ENCODE measurements around the gene CSNK1A1.
"Not testable (repeated sequence)": the region's sequence is repeated elsewhere in the genome, so short reads cannot be mapped to it uniquely, and the experiment has no call there.

Gene CSNK1A1

DNA sequence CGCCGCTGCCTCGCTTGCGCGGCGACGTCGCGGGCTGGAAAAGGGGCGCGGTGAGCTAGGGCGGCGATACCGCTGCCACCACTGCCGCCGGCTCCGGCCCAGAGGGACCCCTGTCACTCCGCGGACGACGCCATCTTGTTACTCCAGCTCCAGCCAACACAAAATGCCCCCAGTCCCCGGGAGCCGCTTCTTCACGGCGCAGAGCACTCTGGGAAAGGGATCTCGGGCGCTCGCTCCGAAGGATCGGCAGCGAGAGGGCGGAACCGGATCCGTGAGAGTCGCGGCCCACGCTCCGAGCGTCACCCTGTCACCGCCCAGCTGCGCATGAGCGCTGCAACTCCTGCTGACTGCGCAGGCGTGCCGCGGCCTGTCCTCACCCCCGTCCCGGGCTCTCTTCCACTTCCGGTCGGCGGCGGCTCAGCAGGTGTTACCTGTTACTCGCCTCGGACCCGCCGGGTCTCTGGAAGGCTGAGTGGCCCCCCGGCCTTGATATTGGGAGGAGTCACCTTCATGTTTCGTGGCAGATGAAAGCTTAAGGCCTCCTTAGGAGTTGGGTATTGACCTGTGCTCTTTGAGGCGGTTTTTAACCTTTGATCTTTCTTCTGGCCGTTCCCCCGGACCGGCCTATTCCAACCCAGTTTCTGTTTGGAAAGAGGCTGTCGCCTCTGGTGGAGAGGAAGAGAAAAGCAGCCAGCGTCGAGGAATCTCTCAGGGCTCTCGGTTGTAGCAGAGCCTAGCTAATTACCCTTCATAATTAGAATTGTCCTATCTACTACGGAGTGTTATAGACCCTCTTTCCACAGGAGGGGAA is at the start of gene CSNK1A1:
CSNK1A1 (minus strand) TSS at position 213 of the 811 bp plus-strand sequence. CDS start 475 bp downstream, outside the sequence.
- DNase-seq: peak; percentile 97

DNA sequence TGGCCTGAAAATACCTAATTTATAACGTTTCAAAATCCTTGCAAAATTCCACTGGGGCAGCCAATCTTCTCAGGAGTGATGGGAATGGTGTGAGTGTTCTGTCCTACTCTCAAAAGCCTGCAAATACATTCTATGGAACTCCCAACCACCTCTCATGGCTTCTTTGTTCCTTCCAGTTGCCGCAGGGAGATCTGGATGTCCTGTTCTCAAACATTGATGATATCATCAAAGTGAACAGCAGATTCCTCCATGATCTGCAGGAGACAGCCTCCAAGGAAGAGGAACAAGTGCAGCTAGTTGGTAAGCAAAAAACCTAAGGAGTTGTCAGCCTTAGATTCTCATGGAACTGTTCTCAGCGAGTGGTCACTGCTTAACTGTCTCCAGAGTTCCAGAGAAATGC is 49.7 kb upstream of the CSNK1A1 start:
- DNase-seq: no peak

DNA sequence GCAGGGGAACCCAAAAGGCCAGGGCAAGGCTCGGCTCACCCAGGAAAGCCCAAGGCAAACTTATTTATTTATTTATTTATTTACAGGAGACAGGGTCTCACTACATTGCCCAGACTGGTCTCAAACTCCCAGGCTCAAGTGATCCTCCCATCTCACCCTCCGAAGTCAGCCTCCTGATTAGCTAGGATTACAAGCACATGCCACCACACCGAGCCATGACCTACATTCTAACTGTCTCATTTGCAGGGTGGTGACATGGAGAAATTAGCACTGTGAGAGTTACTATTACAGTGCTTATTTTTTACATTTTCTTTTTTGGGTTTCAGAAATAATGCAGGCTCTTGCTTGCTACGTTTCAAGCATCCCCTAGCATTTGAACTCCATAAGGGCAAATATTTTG is 48.1 kb upstream of the CSNK1A1 start:
- DNase-seq: no peak

DNA sequence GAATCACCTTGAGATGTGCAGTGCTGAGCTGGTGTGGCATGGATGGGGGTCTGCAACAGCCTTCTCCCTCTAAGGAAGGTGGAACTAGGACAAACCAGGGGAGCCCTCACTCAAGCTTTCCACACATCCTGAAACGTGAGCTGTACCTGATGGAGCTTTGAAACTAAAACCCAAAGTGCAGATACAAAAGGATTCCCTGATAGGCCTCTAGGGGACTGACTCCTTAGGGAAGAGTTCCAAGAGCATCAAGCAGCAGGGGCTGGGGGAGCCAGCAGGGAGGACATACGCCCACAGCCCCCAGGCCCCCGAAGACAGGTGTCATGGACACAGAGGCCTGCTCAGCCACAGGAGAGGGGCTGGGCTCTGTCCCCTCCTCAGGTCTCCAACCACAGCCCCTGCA is 47.7 kb upstream of the CSNK1A1 start:
- DNase-seq: no peak

DNA sequence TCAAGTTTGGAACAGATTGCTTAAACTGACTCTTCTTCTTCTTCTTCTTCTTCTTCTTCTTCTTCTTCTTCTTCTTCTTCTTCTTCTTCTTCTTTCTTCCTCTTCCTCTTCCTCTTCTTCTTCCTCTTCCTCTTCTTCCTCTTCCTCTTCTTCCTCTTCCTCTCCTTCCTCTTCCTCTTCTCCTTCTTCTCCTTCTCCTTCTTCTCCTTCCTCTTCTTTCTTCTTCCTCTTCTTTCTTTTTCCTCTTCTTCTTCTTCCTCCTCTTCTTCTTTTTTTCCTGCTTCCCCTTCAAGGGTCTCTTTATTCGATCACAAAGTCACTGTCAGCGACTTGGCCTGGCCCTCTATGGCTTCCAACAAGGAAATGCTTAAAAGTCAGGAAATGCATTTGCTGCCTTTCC is 47.0 kb upstream of the CSNK1A1 start:
- not testable (repeated sequence) for DNase-seq

DNA sequence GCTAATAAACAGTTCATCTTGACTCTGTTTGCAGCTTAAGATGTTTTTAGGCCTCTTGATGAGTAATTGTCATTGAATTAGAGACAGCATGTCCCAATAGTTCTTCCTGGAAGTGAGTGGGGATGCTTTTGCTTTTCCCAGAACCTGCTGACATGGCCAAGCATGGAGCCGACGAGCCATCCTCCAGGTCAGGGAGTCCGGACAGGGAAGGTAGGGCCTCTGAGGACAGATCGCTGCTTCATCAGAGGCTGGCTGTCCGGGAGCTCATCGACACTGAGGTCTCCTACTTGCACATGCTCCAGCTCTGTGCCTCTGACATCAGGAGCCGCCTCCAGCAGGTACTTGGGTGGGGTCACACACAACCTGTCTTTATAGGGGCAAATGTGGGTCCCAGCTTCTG is 46.4 kb upstream of the CSNK1A1 start:
- no peak for DNase-seq

DNA sequence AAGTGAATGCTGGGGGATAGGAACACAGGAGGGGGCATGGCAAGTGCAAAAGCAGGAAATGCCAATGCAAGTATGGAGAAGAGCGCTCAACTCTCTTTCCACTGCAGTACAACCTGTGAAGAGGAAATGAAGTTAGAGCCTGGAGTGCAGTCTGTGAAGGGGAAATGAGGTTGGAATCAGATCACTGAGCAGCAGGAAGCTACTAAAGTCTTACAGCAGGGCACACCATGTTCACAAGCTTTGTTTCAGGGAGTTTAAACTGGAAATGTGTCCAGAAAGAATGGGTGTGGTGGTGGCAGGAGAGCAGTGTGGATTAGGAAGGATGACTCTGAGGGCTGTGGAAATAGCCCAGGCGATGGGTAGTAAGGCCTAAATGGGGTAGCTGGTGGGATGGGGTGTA is 45.5 kb upstream of the CSNK1A1 start:
- peak; percentile 2 for DNase-seq

DNA sequence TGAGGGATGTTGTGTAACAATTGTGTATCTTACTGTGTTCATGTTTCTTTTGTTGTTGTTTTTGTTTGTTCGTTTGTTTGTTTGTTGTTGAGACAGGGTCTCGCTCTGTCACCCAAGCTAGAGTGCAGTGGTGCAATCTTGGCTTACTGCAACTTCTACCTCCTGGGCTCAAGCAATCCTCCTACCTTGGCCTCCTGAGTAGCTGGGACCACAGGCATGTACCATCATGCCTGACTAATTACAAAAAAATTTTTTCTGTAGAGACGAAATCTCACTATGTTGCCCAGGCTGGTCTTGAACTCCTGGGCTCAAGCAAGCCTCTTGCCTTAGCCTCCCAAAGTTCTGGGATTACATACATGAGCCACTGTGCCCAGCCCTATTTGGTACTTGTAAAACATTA is 43.9 kb upstream of the CSNK1A1 start:
- DNase-seq: not testable (repeated sequence)

DNA sequence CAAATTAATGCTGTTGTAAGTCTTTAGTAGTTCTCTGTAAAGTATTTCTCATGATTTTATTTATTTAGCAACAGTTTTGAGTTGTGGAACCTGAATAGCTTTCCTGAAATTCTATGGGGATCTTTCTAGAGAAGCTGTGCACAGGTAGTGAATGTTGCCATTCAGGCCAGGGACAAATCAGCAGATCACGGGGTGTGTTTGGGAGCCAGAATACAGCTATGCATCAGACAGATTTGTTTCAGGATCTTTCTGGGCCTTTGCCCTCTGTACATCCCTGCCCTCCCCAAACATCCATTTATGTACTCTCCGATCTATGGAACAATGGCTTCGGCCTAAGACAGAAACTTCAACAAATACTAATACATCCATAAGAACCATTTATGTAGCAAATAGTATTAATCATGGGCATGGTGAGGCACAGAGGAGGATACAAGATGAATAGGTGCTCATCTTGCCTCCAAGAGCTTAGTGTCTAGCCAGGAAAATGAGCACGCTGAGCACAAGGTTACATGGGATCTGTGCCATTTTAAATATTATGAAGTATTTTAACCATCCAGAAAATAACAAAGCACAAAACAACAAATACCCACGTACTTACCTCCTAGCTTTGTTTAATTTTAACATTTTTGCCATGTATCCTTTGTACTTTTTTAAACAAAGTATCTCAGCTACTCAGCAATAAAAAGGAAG is 43.1 kb upstream of the CSNK1A1 start:
- no peak for DNase-seq

DNA sequence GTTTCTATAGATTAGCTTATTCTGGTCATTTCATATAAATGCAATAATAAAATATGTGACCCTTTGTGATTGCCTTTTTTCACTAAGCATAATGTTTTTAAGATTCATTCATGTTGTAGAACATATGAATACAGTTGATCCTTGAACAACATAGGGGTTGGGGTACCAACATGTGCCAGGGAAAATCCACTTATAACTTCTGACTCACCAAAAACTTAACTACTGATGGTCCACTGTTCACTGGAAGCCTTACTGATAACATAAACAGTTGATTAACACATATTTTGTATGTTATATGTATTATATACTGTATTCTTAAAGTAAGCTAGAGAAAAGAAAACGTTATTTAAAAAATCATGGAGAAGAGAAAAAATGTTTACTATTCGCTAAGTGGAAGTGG is 42.1 kb upstream of the CSNK1A1 start:
- no peak for DNase-seq

DNA sequence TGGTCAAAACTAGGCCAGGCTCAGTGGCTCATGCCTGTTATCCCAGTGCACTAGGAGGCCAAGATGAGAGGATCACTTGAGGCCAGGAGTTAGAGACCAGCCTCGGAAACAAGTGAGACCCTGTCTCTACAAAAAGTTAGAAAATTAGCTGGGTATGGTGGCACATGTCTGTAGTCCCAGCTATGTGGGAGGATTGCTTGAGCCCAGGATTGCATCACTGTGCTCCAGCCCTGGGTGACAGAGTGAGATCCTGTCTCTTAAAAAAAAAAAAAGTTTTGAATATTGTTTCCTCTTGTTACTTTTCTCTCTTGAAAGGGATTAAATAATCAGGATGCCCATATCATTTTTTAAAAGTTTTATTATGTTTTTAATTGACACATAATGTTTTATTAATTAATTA is 37.7 kb upstream of the CSNK1A1 start:
- peak; percentile 58 for DNase-seq

DNA sequence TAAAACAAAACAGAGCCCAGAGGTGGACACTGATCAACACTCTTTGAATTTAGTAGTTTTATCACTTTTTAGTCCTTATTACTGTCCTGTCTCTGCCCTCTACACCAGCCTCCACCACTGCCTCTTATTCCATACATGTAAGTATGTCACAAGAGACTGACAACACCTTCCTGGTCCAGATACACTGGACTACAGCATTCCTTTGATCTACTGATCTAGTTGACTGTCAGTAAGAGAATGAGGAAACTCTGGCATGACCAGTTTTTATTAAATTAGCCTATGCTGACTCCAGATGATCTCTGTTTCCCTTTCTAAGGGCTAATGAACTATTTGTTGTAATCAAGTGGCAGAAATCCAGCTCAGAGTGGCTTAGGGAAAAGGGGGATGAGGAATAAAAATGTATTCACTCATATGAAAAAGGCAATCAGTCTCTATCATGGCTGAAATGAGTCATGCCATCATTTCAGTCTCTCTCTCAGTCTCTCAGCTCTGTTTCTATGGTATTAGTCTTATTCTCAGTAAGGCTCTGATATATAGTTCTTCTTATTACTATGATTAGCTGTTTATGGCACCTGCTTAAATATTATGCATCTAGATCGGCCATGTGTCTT is 35.6 kb upstream of the CSNK1A1 start:
- DNase-seq: no peak

DNA sequence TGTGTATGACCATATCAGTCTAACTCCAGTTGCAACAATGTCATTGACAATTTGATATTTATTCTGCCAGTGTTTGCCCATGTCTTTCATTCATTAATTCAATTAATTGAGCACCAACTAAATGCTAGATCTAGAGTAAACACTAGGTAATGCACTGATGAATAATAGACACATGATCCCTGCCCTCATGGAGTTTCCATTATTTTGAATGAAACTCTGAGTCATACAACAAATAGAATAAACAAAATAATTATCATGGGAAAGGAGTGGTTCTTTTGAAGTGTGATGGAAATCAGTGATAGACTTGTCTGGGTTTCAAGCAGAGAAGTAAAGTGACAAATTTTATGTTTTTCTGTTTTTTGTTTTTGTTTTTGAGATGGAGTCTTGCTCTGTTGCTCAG is 34.7 kb upstream of the CSNK1A1 start:
- DNase-seq: no peak

DNA sequence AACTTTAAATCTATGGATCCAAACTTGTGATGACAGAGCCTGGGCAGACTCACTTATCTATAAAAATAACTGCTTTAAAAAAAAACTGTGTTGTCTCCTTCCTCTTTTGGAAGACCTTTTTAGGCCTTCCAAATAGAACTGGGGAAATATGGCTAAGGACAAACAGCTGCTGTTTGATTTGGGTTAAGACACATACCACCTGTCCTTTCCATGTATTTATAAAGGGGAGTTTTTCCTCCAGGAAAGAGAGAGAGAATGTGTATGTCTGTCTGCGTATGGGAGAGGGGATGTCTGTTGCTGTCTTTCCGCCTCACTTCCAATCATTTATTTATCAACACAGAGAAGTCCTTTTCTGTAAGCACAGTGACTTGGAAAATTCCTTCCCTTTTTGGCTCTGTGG is 32.9 kb upstream of the CSNK1A1 start:
- DNase-seq: peak; percentile 9

DNA sequence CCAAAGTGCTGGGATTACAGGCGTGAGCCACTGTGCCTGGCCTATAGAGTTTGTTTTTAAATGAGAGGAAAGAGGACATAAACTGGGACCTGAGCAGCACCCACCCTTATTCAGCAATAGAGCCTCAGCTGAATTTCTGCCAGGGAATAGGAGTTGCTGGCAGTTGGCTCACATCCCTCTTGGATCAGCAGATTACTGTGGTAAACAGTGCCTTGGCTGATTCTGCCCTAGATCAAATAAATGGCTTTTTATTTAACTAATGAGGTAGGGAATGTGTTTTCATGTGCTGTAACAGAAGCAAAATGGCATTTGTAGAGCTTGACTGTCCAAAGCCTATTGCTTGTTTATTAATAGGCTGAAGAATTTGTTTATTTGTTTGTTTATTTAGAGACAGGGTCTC is 32.2 kb upstream of the CSNK1A1 start:
- no peak for DNase-seq

DNA sequence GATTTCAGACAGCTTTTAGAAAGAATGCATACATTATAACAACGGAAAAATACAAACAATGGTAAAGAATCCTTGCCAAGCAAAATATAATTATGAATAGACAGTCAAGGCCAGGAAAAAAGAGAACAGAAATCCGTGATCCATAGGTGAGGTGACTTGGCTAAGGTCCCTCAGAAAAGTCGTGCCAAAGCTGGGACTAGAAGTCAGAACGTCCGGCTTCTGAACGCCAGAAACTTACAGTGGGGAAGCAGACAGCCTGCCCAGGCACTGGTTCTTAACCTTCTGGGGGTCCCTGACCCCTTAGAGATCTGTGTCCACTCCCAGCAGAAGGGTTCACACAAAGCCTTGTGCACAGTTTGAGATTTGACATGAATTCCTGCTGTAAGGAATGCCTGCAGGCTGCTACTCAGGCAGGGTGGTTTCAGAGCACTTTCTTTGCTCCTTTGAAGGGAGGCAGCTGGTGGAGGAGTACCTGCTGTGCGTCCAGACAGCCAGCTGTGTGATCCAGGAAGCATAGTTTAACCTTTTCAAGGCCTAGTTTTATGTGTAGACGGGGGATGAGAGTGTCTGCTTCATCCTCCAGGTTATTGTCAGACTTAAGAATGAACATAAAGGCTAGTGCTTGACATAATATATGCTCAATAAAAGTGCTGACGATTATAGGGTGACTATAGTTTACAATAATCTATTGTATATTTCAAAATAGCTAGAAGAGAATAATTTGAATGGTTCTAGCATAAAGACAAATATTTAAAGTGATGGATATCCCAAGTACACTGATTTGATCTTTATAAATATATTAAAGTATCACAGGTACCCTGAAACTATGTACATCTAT is 30.9 kb upstream of the CSNK1A1 start:
- DNase-seq: no peak

DNA sequence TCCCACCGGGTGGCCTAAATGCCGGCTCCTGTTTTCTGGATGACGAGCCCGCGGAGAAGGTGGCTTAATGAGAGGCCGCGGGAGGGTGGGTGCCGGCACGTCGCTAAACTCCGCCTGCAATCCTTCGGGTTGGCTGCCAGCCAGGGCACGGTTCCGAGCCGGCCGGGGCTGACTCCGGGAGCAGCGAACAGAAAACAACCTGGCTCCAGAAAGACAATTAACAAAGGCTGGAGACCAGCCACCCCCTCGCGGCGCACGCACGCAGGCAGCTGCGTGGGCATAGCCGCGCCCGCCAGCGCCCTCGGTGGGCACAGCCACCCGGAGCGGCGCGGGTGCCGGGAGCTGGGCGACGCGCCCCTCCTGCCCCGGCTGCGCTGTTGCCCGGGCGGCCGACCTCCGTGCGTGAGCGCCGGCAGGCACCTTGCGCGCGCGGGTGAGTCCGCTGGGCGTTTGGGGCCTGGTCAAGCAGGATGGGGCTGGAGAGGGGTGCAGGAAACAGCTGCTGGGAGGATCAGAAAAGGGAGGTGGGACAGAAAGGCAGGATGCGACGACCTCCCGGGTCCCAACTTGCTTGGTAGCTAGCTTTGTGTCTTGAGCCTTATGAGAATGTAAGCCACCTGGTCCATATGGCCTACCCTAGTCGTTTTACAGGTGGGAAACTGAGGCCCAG is 30.1 kb upstream of the CSNK1A1 start, which contains the start of gene ARHGEF37:
ARHGEF37 (plus strand) TSS at position 307 of the 670 bp plus-strand sequence. CDS start 16,272 bp downstream, outside the sequence.
- no peak for DNase-seq

DNA sequence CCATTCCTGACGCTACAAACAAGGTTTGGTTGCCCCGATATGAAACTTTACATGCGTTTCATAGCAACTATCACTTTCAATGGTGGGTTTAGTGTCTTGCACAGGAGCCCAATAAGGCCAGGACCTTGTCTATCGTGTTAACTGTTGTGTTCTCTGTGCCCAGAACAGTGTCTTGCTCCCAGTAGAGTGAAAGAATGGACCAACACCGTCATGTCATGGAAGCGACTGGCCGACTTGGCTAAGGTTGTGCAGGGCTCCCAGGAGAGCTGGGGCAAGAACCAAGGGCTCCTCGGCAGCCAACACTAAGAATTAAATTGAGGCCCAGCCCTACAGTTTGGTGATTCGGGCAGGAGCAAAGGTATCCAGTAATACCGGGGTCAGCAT is 29.6 kb upstream of the CSNK1A1 start:
- no peak for DNase-seq

DNA sequence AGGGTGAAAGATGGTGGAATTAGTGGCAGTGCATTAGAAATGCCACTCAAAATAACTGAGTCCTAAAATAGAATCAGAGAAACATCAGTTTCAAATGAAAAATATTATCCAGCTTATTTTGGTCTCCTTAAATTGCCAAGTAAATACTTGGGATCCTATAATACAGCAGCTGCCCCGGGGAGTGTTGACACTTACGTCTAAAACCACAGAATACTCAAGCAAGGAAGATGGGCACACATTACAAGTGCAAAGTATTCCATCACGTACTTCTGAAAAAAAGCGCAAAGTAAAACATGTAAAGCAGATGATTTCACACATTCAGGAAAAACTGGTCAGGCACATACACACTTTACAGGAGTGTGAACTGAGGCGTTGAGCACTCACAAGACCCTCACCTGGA is 27.7 kb upstream of the CSNK1A1 start:
- DNase-seq: no peak

DNA sequence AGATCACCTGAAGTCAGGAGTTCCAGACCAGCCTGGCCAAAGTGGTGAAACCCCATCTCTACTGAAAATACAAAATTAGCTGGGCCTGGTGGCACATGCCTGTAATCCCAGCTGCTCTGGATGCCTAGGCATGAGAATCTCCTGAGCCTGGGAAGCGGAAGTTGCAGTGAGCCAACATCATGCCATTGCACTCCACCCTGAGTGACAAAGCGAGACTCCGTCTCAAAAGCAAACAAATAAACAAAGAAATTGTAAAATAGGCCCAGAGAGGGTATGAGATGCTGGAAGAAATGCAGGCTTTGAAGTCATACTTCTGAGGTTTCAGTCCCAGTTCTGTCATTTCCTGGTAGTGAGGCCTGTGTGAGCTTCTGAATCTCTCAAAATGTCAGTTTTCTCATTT is 24.8 kb upstream of the CSNK1A1 start:
- DNase-seq: no peak

DNA sequence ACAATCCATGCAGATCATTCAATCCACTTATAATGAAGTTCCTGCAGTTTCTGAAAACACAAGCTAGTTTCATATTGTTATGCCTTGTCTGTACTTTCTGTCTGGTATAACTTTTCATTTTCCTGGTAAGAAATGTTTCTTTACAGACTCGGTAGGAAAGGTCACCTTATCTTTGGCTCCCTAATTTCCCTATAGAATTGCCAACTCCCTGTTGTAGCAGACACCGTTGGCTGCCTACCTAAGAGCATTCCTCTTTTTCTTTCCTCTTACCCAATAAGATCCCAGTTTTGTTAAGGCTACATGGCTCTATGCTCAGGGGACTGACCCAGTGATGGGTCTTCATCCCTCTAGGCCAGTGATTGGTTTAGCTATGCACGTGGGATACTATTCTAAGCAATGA is 23.9 kb upstream of the CSNK1A1 start:
- no peak for DNase-seq

DNA sequence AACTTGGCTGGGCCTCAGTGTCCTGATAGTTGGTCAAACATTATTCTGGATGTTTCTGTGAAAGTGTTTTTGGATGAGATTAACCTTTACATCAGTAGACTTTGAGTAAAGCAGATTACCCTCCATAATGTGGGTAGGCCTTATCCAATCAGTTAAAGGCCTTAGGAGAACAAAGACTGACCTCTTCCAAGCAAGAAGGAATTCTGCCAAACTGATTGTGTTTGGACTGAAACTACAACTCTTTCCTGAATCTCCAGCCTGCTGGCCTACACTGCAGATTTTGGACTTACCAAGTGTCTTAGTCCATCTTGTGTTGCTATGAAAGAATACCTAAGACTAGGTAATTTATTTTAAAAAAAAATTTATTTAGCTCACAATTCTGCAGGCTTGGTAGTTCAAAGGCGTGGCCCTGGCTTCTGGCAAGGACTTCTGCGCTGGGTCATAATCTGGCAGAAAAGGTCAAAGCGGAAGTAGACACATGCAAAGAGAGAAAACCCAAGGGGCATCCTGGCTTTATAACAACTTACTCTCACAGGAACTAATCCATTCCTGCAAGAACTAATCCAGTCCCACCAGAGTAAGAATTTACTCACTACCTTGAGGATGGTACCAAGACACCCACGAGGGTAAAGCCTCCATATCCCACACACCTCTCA is 21.5 kb upstream of the CSNK1A1 start:
- DNase-seq: no peak
